ENCODE data around the gene RANBP9.

The RANBP9 gene

GRCh38 chr6:13711733-13712598 is at the start of gene RANBP9:
Gene RANBP9, minus strand, starts transcription at chr6:13711835. Its CDS starts 330 bp downstream, at chr6:13711505.
- DNase-seq (ENCODE audit: low read depth), result peak; percentile 94

GRCh38 chr6:13760307-13761304 is 49.0 kb upstream of the RANBP9 start:
- DNase-seq (ENCODE audit: low read depth), result peak; percentile 93

- no peak for DNase-seq (ENCODE audit: low read depth)
Measured at GRCh38 chr6:13759025-13759424, 47.4 kb upstream of the RANBP9 start.

GRCh38 chr6:13754644-13755043 is 43.0 kb upstream of the RANBP9 start:
- DNase-seq (ENCODE audit: low read depth), result no peak

GRCh38 chr6:13743736-13744127 is 32.1 kb upstream of the RANBP9 start:
- DNase-seq (ENCODE audit: low read depth), result no peak

GRCh38 chr6:13742961-13743735 is 31.5 kb upstream of the RANBP9 start:
- DNase-seq (ENCODE audit: low read depth), result no peak

- DNase-seq (ENCODE audit: low read depth), result no peak
Measured at GRCh38 chr6:13741365-13741764, 29.7 kb upstream of the RANBP9 start.

- DNase-seq (ENCODE audit: low read depth), result no peak
Measured at GRCh38 chr6:13735031-13735430, 23.4 kb upstream of the RANBP9 start.

- DNase-seq (ENCODE audit: low read depth), result peak; percentile 97
Measured at GRCh38 chr6:13733178-13733887, 21.7 kb upstream of the RANBP9 start.

GRCh38 chr6:13730704-13731103 is 19.1 kb upstream of the RANBP9 start:
- no peak for DNase-seq (ENCODE audit: low read depth)

- no peak for DNase-seq (ENCODE audit: low read depth)
Measured at GRCh38 chr6:13729891-13730290, 18.3 kb upstream of the RANBP9 start.

- DNase-seq (ENCODE audit: low read depth), result no peak
Measured at GRCh38 chr6:13725570-13725969, 13.9 kb upstream of the RANBP9 start.

GRCh38 chr6:13725052-13725451 is 13.4 kb upstream of the RANBP9 start:
- DNase-seq (ENCODE audit: low read depth), result no peak

- no peak for DNase-seq (ENCODE audit: low read depth)
Measured at GRCh38 chr6:13724182-13724581, 12.5 kb upstream of the RANBP9 start.

GRCh38 chr6:13722880-13723279 is 11.2 kb upstream of the RANBP9 start:
- no peak for DNase-seq (ENCODE audit: low read depth)

- DNase-seq (ENCODE audit: low read depth), result no peak
Measured at GRCh38 chr6:13718123-13718458, 6.5 kb upstream of the RANBP9 start.

- DNase-seq (ENCODE audit: low read depth), result no peak
Measured at GRCh38 chr6:13716955-13717295, 5.3 kb upstream of the RANBP9 start.

GRCh38 chr6:13716225-13716954 is 4.8 kb upstream of the RANBP9 start:
- no peak for DNase-seq (ENCODE audit: low read depth)

GRCh38 chr6:13715444-13715883 is 3.8 kb upstream of the RANBP9 start:
- DNase-seq (ENCODE audit: low read depth), result no peak

- DNase-seq (ENCODE audit: low read depth), result peak; percentile 78
Measured at GRCh38 chr6:13712599-13712898, 914 bp upstream of the RANBP9 start.

GRCh38 chr6:13711324-13711732 is 307 bp downstream of the RANBP9 start:
- DNase-seq (ENCODE audit: low read depth), result no peak

Measured in fibroblast of gingiva (primary cell).